GM11168 (cell line): ENCODE measurements around the gene SPACA7.

Experiments used
- in situ Hi-C: fragments of 300-500 bp; cut with MboI; formaldehyde crosslinking; loops from one replicate; pipeline ENCODE4 v1.12.0; 2022; ENCODE audit warnings: low sequenced_read_pairs; ENCODE audit not compliant: unreplicated experiment

SPACA7 gene

GRCh38 chr13:112348642-112349345, 27.4 kb upstream of the SPACA7 start:
- in situ Hi-C loops = no loop called here

DNA sequence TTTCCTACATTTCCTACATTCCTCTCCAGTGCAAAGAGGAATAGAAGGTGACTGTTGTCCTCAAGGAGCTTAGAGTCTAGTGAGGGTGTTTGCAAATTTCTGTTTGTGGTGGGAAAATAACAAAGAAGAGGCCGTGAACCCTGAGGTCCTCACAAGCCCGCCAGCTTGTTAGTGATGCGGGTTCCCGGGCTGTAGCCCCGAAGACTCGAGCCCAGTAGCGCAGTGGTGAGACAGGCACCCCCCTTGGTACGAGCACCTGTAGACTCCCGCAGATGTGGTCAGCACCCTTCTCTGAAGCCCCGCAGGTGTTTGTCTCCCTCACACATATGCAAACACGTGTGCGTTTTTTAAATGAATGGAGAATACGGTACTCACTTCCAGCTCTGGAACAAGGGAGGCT, 26.5 kb upstream of the SPACA7 start:
- in situ Hi-C loops = no loop called here

GRCh38 chr13:112350300-112350699, 25.9 kb upstream of the SPACA7 start:
- in situ Hi-C loops = no loop called here

DNA sequence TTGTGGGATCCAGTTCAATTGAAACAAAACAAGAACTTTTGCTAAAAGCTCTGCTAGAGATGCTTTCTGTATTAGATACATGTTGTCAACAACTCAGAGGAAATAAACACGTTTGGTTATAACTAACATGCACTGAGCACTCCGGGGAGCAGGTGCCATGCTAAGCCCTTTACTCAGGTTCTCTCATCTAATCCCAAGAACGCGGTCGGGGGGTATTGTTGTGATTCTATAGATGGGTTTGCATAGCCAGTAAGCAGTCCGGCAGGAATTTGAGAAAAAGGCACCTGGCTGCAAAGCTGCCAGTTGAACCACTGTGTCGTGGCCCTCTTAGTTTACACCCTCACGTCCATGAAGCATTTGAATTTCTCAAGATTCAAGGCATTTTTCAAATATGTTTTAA, 24.3 kb upstream of the SPACA7 start:
- in situ Hi-C loops = no loop called here

DNA sequence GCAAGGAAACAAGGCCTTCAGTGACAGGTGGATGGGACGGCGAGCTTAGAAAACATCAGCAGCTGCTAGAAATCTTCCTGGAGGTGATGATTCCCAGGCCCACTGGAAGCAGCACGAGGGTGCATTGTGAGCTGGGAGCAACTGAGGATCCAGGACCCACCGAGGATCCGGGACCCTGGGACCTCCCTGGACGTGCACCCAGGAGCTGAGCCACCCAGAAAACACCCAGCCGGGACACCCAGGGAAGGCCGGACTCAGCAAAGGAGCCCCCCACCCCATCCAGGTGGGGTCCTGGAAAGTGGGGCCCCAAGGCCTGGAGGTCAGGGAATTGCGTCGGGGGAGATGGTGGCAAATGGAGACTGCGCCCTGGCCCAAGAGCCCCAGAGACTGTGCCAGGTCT, 22.3 kb upstream of the SPACA7 start:
- in situ Hi-C loops = no loop called here

DNA sequence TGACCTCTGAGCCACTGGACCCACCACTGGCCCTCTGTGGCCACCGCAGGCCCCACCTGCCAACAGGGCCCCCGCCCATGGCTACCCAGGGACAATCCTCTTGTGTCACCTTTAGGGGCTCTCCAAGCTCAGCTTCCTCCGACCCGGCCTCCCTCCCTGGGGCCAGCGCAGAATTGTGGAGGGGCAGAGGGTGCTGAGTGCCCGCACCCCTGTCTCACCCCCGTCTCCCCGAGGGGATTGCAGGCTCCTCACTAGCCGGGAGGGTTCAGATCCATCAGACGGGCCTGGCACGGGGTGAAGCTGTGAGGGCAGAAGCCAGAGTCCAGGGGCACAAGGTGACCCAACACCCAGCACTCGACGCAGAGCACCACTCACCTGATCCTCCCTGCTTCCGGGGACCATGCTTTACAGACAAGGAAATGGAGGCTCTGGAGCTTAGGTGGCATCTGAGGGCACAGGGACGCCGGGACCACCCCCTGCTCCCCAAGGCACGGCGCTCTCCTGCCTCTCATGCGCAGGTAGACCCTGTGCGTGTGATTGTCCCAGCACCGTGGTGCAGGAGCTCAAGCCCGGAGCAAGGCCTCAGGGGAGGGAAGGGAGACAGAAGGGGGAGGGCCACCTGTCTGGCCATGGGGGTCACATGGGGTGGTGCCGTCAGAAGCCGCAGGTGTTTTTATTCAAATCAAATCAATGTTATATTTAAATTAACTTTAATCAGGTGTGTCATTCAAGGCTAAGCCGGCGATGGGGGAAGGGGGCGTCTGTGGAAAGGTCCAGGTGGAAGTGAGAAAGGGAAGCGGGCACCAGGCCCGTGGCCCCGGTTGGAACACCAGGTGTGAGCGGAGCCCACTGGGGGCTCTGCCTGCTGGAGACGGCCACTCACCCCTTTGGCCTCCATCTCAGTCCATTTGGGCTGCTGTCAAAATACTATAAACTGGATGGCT, 21.6 kb upstream of the SPACA7 start:
- in situ Hi-C loops = no loop called here

DNA sequence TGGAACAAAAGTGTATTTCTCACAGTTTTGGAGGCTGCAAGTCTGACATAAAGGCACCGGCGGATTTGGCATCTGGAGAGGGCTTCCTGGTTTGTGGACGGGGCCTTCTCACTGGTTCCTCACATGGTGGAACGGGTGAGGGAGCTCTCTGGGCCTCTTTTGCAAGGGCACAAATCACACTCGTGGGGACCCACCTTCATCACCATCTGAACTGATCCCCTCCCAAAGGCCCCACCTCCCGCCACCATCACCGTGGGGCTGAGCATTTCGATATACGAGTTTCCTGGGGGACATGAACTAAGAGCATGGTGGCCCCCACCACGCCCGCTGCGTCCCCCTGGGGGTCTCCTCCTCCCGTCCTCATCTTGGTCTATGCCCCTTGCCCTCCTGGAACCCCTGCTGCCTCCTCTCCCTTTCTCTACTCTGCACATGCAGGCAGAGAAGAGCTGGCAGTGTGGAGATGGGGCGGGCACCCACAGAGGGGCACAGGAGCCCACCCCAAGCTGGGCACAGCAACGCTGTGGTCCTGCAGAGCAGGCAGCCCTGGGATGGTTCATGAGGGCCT, 20.8 kb upstream of the SPACA7 start:
- in situ Hi-C loops = no loop called here

GRCh38 chr13:112356190-112356589, 20.0 kb upstream of the SPACA7 start:
- in situ Hi-C loops = no loop called here

DNA sequence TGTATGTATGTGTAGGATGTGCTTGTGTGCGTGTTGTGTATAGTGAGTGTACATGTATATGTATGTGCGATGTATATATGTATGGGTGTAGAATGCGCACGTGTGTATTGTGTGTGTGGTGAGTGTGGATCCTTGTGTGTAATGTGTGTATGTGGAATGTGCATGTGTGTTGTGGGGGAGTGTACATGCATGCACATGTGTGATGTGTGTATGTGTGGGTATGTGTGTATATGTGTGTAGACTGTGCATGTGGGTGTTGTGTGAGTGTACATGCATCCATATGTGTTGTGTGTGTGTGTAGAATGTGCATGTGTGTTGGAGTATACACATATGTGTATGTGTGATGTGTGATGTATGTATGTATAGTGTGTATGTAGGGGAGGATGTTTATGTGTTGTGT, 18.0 kb upstream of the SPACA7 start:
- in situ Hi-C loops = no loop called here

- in situ Hi-C loops = no loop called here
Observed at GRCh38 chr13:112362021-112362420, 14.1 kb upstream of the SPACA7 start.

DNA sequence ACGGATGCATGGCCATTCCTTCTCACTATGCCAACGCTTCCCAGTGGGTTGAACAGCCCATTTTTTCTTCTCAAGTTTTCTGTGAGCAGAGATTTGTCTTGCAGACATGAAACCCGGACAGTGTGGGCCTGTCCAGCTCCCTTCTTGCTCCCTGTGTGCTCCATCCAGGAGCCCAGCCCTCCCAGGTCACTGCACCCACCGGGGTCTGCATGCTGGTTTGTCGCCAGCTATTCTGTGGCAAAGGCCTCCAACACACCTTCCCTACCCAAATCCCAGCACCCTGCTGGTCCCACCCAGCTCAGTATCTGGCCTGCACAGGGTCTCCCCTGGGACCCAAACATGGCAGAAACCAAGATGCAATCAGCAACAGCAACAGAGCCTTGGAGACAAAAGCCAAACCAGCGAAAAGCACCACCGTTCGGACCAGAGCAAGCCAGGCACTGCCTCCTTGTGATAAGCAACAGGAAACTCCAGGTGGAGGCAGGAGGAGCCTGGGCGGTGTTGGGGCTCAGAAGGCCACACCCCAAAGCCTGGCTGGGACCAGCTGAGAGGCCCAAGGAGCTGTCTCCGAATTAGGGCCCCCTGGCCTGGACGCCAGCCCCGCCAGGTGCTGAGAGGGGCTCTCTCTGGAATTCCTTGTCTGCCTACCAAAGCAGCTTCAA, 12.2 kb upstream of the SPACA7 start:
- in situ Hi-C loops = no loop called here

GRCh38 chr13:112366907-112367646, 9.1 kb upstream of the SPACA7 start:
- in situ Hi-C loops = no loop called here

- in situ Hi-C loops = no loop called here
Observed at GRCh38 chr13:112368883-112369282, 7.3 kb upstream of the SPACA7 start.

- in situ Hi-C loops = no loop called here
Observed at GRCh38 chr13:112370311-112370710, 5.8 kb upstream of the SPACA7 start.

DNA sequence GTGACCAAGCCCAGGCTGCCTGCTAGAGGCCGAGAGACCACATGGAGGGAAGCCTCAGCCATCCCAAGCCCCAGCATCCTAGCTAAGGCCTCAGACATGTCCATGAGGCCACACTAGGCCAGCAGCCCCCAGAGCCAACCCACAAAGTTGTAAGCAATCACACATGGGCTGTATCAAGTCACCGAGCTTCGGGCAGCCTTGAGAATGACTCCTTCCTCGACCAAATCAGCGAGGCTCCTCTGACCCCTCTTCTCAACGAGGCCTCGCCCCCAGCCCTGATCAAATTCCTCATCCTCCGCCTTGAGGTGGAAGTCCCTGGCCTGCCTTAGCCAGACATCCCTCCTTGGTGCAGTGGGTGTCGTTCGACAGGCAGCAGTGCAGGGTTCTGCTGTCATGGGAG, 1.9 kb upstream of the SPACA7 start:
- in situ Hi-C loops = no loop called here

DNA sequence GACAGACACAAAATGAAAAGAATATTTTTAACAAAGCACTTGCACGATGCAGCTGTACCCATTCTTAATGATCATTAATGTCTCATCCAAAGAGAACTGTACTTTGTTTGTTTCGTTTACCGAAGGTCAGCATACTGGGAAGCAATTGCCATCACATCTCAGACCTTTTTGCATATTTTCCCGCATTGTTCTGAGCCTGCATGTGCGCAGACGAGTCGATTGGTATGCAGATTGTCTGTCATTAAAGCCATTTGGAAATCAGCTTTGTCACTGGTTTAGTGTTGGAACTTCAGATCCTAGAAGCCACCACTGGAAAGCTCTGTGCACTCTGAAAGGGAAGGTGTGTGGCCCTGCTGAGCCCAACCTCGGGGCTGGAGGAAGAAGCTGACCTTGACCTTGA, 15.6 kb downstream of the SPACA7 start:
- in situ Hi-C loops = no loop called here

DNA sequence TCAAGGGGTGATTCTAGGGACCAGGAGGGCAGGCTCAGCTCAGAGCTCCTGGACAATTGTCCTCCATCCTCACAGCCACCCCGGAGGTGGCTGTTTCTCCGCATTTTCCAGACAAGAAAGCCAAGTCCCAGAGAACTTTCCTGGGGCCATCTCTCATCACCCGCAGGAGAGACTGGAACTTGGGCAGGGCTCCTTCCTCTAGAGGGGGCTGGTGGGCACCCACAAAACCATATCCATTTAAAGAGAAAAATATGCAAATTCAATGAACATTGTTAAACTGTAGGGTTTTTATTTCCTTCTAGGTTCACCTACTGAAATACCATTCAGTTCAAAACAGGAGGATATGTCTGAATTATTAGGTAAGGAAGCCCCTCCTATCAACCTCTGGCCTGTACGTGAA, 16.6 kb downstream of the SPACA7 start:
- in situ Hi-C loops = no loop called here

DNA sequence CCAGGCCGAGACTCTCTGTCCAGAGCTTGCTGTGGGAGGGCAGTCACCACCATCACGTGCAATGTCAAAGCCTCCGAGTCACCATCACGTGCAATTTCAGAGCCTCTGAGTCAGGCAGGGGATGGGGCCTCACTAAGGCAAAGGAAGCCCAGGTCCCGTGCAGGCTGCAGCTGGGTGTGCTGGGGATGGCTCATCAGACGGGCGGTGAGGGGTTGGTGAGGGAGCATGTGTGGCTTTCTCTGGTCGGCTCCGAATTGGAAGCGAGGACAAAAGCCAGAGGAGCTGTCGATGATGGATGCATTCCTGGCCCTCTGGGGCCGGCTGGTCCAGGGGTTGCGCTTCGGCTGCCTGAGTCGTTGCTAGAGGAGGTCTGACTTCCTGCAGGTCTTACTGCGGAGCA, 18.9 kb downstream of the SPACA7 start:
- in situ Hi-C loops = loop anchor here (5.0 kb wide), 1 partner anchor 1443 kb away; no protein-coding TSS in a partner anchor

DNA sequence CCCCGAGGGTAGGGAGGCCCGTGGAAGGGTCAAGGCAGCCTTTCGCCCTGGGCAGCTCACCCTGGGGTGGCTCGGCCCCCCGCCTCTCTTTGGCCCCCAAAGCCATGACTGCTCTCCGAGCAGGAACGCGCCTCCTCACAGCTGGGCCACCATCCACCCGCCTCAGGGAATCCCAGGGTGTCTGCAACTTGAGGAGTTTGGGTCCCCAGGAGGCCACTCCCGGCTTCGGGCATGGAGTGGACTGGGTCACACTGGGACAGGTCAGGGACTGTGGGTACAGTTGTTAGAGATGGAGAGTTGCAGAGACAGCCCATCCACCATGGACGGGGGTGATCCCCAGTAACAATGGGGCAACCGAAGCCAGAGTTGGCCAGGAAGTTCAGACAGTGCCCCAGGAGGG, 19.8 kb downstream of the SPACA7 start:
- in situ Hi-C loops = loop anchor here (5.0 kb wide), 1 partner anchor 1444 kb away; no protein-coding TSS in a partner anchor

DNA sequence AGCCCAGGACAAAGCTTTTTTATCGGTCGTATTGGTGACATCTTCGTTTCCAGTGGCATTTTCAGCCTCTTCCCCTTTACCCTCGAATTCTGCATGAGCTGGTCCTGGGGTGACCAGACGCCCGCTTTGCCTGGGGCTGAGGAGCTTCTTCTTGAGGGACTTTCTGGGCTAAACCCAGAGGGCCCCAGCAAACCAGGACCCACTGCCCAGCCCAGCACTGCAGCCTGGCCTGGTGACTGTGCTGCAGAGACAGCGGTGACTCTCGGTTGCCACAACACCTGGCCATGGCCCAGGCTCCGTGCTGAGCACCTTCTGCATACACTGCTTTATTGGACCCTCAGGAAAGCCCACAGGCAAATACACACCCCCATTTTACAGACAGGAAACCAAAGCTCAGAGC, 21.0 kb downstream of the SPACA7 start:
- in situ Hi-C loops = loop anchor here (5.0 kb wide), 1 partner anchor 1445 kb away; no protein-coding TSS in a partner anchor
